ENCODE results near the gene NR5A2.

GRCh38 chr1:200206340-200206739, 178.8 kb downstream of the NR5A2 start:
- TF ChIP-seq CTCF (IDR thresholded peaks at IDR 0.05) = no peak
- TF ChIP-seq POLR2A (IDR thresholded peaks at IDR 0.05) = no peak
